Hepatocyte (in vitro differentiated cells): ENCODE measurements around the gene TROAP. TPM values are rescaled to one million over a fixed set of nuclear protein-coding genes. Genes with fewer than 3 reads are reported as not detected.
A peak's percentile ranks its signal among the peaks of the same experiment; 100 is the strongest.

ENCODE experiments used
- DNase-seq: peaks from one replicate; pipeline ENCODE4 v3.0.0-alpha.2; 2016; ENCODE audit warnings: low spot score
- H2AFZ ChIP-seq: fragments of 200-600 bp; sonication (generic); 2 replicates; pipeline ENCODE4 v1.6.0; 2016; ENCODE audit warnings: antibody characterized with exemption, mild to moderate bottlenecking
- H3K27ac ChIP-seq: fragments of 200-600 bp; sonication (generic); 2 replicates; pipeline ENCODE4 v1.5.1; 2016; ENCODE audit warnings: mild to moderate bottlenecking
- H3K27me3 ChIP-seq: fragments of 200-600 bp; sonication (generic); 2 replicates; pipeline ENCODE4 v1.6.1; 2016
- H3K36me3 ChIP-seq: fragments of 200-600 bp; sonication (generic); replicated peaks from 2 replicates; pipeline ENCODE4 v1.5.1; 2016; ENCODE audit warnings: low read depth; ENCODE audit not compliant: insufficient read depth
- H3K4me1 ChIP-seq: fragments of 200-600 bp; sonication (generic); 2 replicates; pipeline ENCODE4 v1.5.1; 2016; ENCODE audit warnings: mild to moderate bottlenecking, moderate library complexity; ENCODE audit not compliant: insufficient read depth
- H3K4me2 ChIP-seq: fragments of 200-600 bp; sonication (generic); 2 replicates; pipeline ENCODE4 v1.6.0; 2016
- H3K4me3 ChIP-seq: fragments of 200-600 bp; sonication (generic); 2 replicates; pipeline ENCODE4 v1.5.1; 2016; ENCODE audit warnings: mild to moderate bottlenecking
- H3K79me2 ChIP-seq: fragments of 200-600 bp; sonication (generic); 2 replicates; pipeline ENCODE4 v1.6.0; 2017; ENCODE audit warnings: mild to moderate bottlenecking
- H3K9me2 ChIP-seq: fragments of 200-600 bp; sonication (generic); replicated peaks from 2 replicates; pipeline ENCODE4 v1.6.0; 2017; ENCODE audit warnings: mild to moderate bottlenecking; ENCODE audit not compliant: insufficient read depth
- H3K9me3 ChIP-seq: fragments of 200-600 bp; sonication (generic); 2 replicates; pipeline ENCODE4 v1.5.1; 2016; ENCODE audit warnings: low read depth, mild to moderate bottlenecking
- H4K20me1 ChIP-seq: fragments of 200-600 bp; sonication (generic); 2 replicates; pipeline ENCODE4 v1.6.0; 2016; ENCODE audit warnings: mild to moderate bottlenecking; ENCODE audit not compliant: insufficient read depth, poor library complexity, severe bottlenecking
- CTCF ChIP-seq: fragments of 200-600 bp; sonication (generic); IDR thresholded peaks from 2 replicates; pipeline ENCODE4 v1.5.1; 2016; ENCODE audit warnings: antibody characterized with exemption, mild to moderate bottlenecking; ENCODE audit not compliant: poor library complexity
- EZH2 ChIP-seq: fragments of 200-600 bp; sonication (generic); IDR thresholded peaks from 2 replicates; pipeline ENCODE4 v1.6.1; 2016; ENCODE audit warnings: antibody characterized with exemption, mild to moderate bottlenecking, borderline replicate concordance
- EZH2phosphoT487 ChIP-seq: fragments of 200-600 bp; sonication (generic); IDR thresholded peaks from one replicate; pipeline ENCODE4 v1.6.1; 2018; ENCODE audit warnings: antibody characterized with exemption, mild to moderate bottlenecking, low read depth, moderate library complexity; ENCODE audit not compliant: unreplicated experiment, severe bottlenecking
- WGBS: methylation state at CpG from one replicate; pipeline ENCODE4 v1.1.6; 2016; ENCODE audit warnings: low lambda C conversion rate; ENCODE audit errors: missing lambda C conversion rate; 5-methylcytosine and 5-hydroxymethylcytosine counted together
- polyA plus RNA-seq: library from polyadenylated mRNA; unstranded; fragments of >200 nt; fragmentation: Nextera tagmentation; extraction: Ambion mirVana; gene quantifications from 2 replicates; pipeline ENCODE4 v1.2.1, GENCODE V29; 2016
- total RNA-seq: library from RNA; depleted of rRNA; stranded (reverse); fragments of >200 nt; gene quantifications from 2 replicates; pipeline ENCODE4 v1.2.3, GENCODE V29; 2014

The TROAP gene
- total and polyA plus RNA-seq, 2 experiments from 2014 or later, result 3.4 to 8.0 TPM

DNA sequence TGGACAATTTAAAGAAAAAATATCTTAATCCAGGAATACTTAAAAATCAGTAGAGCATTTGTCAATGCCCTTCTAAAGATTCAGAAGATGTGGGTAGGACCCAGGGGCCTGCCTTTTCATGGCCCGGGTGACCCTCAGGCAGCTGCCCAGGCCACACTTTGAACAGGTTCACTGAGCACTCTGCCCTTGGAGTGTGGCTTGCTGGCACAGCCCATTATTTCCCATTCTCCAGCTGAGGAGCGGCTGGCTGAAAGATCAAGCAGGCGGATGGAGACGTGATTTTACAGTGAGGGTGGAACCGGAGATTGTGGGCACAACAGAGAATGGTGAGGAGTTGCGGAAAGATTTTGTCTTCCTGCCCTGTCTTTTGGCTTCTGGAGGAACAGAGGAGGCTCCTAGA is 35.2 kb upstream of the TROAP start:
- no peak for DNase-seq
- H3K27me3 ChIP-seq, result peaks cover 8% of the 10 kb centered on the region
- H3K9me2 ChIP-seq, result no peaks in the 10 kb centered on the region
- no peaks in the 10 kb centered on the region for H4K20me1 ChIP-seq
- H3K79me2 ChIP-seq, result no peaks in the 10 kb centered on the region
- H2AFZ ChIP-seq, result no peak overlapping the region
- H3K4me2 ChIP-seq, result no peak overlapping the region
- no peaks in the 10 kb centered on the region for H3K36me3 ChIP-seq
- no peaks in the 10 kb centered on the region for H3K9me3 ChIP-seq
- TF ChIP-seq EZH2phosphoT487 (no peak), CTCF (no peak), EZH2 (no peak)
- H3K4me3 ChIP-seq, result no peak overlapping the region
- H3K27ac ChIP-seq, result no peak overlapping the region
- H3K4me1 ChIP-seq, result no peaks in the 10 kb centered on the region
- 69% methylated on average over 6 of the region's 6 CpGs for WGBS

DNA sequence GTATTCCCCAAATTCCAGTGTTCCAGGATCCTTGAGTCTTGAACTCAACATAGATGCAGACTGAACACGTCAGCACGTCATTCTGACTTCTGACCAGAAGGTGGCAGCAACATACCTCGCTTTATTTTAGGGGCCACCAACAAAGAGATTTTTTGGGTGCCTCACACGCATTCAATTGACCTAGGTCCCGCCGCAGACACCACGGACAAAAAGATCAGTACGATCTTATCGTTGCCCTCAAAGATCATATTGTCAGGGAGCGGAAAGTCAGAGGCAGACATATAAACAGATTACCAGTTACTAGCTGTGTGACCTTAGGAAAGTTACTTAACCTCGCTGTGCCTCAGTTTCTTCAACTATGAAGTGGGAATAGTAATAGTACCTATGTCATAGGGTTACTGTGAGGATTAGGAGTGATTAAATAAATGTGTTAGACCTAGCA is 34.6 kb upstream of the TROAP start:
- H3K79me2 ChIP-seq, result no peaks in the 10 kb centered on the region
- H3K9me2 ChIP-seq, result no peaks in the 10 kb centered on the region
- no peaks in the 10 kb centered on the region for H4K20me1 ChIP-seq
- no peaks in the 10 kb centered on the region for H3K9me3 ChIP-seq
- no peaks in the 10 kb centered on the region for H3K36me3 ChIP-seq
- no peak overlapping the region for H3K27ac ChIP-seq
- H3K27me3 ChIP-seq, result peaks cover 12% of the 10 kb centered on the region
- TF ChIP-seq EZH2, result no peak
- TF ChIP-seq CTCF, result peak; percentile 93
- 12% methylated on average over 11 of the region's 11 CpGs for WGBS
- H3K4me3 ChIP-seq, result no peak overlapping the region
- peak; percentile 71 for DNase-seq
- no peak overlapping the region for H3K4me2 ChIP-seq
- H2AFZ ChIP-seq, result no peak overlapping the region
- H3K4me1 ChIP-seq, result no peaks in the 10 kb centered on the region

- no peak for DNase-seq
- H3K79me2 ChIP-seq, result no peaks in the 10 kb centered on the region
- no peak for TF ChIP-seq CTCF
- no peak for TF ChIP-seq EZH2
- TF ChIP-seq EZH2phosphoT487, result no peak
- H3K27ac ChIP-seq, result no peak overlapping the region
- no peaks in the 10 kb centered on the region for H4K20me1 ChIP-seq
- peaks cover 16% of the 10 kb centered on the region for H3K27me3 ChIP-seq
- no peaks in the 10 kb centered on the region for H3K4me1 ChIP-seq
- no peak overlapping the region for H3K4me3 ChIP-seq
- no peak overlapping the region for H3K4me2 ChIP-seq
- no peak overlapping the region for H2AFZ ChIP-seq
- H3K9me2 ChIP-seq, result no peaks in the 10 kb centered on the region
- WGBS, result 88% methylated on average over 9 of the region's 9 CpGs
- H3K36me3 ChIP-seq, result no peaks in the 10 kb centered on the region
- no peaks in the 10 kb centered on the region for H3K9me3 ChIP-seq
These were observed 34.0 kb upstream of the TROAP start for GRCh38 chr12:49288922-49289555.

GRCh38 chr12:49292729-49293055 is 30.4 kb upstream of the TROAP start:
- no peak for TF ChIP-seq EZH2
- TF ChIP-seq CTCF, result no peak
- TF ChIP-seq EZH2phosphoT487, result no peak
- no peaks in the 10 kb centered on the region for H4K20me1 ChIP-seq
- no peaks in the 10 kb centered on the region for H3K79me2 ChIP-seq
- no peaks in the 10 kb centered on the region for H3K36me3 ChIP-seq
- peaks cover 15% of the 10 kb centered on the region for H3K4me1 ChIP-seq
- H3K9me3 ChIP-seq, result no peaks in the 10 kb centered on the region
- no peak overlapping the region for H3K4me3 ChIP-seq
- H3K27me3 ChIP-seq, result peaks cover 48% of the 10 kb centered on the region
- H3K4me2 ChIP-seq, result peak overlapping the region; percentile 52
- no peak for DNase-seq
- 74% methylated on average over 7 of the region's 7 CpGs for WGBS
- no peak overlapping the region for H2AFZ ChIP-seq
- H3K27ac ChIP-seq, result no peak overlapping the region
- H3K9me2 ChIP-seq, result no peaks in the 10 kb centered on the region
